Measurements from ENCODE around the gene LIMS1.

DNA sequence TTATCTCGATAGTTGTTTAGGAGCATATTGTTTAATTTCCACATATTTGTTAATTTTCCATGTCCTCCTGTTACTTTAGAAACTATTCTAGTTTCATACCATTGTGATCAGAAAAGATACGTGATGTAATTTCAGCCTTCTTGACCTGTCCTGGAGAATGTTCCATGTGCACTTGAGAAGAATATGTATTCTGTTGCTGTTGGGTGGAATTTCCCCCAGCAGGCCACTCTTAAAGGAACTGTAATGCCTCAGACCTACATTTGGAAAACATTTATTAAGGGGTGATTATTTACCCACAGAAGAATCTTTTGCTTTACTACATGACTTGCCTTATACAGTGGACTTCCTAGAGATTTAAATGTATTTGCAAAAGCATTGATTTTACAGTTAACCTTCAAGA, 55.5 kb downstream of the LIMS1 start:
- TF ChIP-seq EP300 (IDR thresholded peaks at IDR 0.05) (no peak), CTCF (IDR thresholded peaks at IDR 0.05) (no peak), POLR2A (IDR thresholded peaks at IDR 0.05) (no peak)

All from stomach (tissue), 4 donors.